GM21529 (cell line): ENCODE data around the gene TP53RK.

ENCODE experiments used
- ATAC-seq: cut with Tn5 transposase; IDR thresholded peaks from one replicate; pipeline ENCODE4 v1.9.1; 2021; ENCODE audit not compliant: unreplicated experiment

The TP53RK gene

DNA sequence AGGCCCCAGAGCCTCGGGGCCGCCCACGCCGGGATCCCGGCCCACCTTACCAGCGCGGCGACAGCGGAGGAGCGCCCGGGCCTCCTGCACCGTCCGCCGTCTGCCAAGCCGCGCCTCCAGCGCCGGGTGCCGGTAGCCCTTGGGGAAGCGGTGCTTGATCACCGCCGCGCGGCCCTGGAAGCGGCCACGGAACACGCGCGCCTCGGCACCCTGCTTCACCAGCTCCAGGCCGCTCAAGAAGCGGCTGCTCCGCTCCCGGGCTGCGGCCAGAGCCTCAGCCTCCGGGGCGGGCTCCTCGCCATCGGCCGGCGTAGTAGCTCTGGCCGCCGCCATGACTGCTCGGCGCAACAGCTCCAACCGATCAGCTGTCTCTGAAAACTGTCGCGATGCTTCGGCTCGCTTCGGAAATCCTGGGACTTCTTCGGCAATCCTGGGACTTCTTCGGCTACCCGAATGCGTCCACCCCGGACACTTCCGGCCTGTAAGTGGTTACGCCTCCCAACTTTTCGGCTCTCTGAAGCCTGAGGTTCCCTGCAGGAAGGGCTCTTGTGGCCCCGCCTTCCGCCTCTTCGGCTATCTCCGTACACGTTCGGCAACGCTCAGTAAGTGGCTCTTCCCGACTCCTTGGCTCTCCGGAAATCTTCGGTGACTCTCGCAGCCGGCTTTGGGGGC lies at the start of gene TP53RK:
TP53RK (minus strand) TSS at position 363 of the 672 bp plus-strand sequence; CDS start at position 333, 30 bp downstream.
- peak; percentile 92 for ATAC-seq

DNA sequence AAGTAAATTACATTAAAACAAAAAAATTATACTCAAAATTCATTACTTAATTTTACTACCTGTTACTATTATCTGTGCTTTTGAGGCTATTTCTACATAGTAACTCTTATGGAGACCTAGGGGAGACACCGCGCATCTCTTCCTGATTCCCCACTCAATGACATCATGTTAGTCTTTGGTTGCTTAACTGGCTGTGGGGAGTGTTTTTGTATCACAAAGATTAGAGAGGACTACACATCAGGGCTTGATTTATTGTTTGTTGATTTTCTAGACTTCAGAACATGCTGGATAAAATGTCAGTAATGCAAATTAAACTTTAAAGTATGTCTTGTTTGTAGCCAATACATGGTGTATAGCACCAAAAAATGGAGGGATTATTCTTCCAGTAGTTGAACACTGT lies 46.2 kb upstream of the TP53RK start:
- no peak for ATAC-seq

DNA sequence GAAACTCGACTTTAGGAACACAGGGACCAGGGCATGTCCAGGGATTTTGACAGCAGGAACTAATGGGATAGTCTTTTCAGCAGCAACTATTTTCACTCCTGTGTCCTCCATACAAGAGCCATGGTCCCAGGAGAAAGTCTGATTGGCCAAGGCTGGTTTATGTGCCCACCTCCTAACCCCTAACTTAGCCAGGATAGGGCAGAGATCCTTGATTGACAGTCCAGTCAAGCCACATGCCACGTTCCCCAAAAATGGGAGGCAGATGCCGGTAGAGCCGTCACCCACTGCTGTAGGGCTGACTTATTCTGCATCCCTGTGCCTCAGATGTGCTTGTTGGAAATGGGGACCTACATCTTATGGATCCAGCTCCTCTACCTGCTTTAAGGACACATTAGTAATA lies 42.5 kb upstream of the TP53RK start:
- no peak for ATAC-seq

DNA sequence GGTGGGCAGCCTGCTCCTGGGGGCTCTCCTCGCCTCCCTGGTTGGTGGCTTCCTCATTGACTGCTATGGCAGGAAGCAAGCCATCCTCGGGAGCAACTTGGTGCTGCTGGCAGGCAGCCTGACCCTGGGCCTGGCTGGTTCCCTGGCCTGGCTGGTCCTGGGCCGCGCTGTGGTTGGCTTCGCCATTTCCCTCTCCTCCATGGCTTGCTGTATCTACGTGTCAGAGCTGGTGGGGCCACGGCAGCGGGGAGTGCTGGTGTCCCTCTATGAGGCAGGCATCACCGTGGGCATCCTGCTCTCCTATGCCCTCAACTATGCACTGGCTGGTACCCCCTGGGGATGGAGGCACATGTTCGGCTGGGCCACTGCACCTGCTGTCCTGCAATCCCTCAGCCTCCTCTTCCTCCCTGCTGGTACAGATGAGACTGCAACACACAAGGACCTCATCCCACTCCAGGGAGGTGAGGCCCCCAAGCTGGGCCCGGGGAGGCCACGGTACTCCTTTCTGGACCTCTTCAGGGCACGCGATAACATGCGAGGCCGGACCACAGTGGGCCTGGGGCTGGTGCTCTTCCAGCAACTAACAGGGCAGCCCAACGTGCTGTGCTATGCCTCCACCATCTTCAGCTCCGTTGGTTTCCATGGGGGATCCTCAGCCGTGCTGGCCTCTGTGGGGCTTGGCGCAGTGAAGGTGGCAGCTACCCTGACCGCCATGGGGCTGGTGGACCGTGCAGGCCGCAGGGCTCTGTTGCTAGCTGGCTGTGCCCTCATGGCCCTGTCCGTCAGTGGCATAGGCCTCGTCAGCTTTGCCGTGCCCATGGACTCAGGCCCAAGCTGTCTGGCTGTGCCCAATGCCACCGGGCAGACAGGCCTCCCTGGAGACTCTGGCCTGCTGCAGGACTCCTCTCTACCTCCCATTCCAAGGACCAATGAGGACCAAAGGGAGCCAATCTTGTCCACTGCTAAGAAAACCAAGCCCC lies 36.2 kb upstream of the TP53RK start:
- ATAC-seq: no peak

DNA sequence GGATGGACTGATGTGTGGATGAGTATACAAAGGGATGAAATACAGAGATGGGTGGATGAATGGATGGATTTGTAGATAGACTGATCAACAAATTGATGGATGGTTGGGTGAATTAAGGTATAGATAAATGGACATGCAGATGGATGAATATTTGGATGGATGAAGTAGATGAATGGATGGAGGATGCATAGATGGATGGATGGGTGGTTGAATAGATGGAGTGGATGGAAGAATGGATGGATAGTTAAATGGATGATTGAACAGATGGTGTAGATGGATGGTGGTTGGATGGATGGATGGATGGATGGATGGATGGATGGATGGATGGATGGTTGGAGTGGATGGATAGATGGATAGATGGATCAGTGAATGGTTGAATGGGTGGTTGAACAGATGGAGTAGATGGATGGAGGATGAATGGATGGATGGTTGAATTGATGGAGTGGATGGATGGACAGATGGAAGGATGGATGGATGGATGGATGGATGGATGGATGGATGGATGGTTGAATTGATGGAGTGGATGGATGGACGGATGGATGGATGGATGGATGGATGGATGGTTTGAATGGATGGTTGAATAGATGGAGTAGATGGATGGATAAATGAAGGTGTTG lies 35.2 kb upstream of the TP53RK start:
- no peak for ATAC-seq

DNA sequence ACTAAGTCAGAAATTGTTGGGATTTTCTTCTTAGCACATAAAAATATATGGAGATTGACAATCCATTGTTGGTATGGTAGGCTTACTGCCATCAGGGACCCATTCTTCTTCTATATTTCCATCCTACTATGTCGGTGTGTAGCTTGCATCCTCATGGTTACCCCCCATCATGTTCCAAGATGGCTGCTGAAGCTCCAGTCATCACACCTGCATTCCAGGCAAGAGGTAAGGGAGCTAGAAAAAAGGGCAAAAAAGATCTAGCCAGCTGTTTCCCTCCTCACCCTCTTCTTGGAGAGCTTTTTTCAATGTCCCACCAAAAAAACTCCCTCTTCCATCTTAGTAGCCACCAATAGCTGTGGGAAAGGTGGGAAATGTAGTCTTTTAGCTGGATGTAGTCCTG lies 33.8 kb upstream of the TP53RK start:
- ATAC-seq: no peak

DNA sequence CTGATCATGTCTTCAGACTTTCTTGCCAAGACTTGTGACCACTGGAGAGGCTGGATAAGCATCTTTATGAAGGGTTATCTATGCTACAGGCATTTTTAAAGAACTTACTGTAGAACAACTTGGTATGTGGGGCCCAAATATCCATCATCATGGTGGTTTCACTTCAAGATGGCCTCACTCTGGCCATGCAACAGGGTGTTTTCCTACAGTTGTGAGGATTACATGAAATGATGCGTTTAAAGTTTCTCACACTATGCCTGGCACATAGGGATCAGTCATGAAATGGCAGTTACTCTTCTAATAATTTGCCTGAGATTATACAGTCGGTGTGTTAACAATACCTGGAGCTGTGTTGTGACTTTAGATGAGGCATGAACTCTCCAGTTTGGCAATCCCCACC lies 33.2 kb upstream of the TP53RK start:
- ATAC-seq: no peak

DNA sequence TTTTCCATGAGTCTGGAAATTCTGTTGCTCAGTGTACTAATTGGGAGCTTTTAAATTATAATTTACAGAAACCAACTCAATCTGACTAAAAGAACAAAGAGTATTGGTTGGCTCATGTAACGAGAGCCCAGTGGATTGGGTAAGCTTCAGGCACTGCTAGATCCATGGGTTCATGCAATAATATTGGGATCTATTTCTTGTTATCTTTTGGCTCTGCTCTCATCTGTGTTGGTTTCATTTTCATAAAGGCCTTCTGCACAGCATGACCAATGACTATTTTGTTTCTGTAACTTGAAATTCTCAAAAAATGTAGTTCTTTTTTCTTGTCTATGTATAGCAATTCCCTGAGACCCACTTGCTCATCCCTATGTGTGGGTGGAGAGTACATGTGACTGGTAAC lies 32.2 kb upstream of the TP53RK start:
- no peak for ATAC-seq

DNA sequence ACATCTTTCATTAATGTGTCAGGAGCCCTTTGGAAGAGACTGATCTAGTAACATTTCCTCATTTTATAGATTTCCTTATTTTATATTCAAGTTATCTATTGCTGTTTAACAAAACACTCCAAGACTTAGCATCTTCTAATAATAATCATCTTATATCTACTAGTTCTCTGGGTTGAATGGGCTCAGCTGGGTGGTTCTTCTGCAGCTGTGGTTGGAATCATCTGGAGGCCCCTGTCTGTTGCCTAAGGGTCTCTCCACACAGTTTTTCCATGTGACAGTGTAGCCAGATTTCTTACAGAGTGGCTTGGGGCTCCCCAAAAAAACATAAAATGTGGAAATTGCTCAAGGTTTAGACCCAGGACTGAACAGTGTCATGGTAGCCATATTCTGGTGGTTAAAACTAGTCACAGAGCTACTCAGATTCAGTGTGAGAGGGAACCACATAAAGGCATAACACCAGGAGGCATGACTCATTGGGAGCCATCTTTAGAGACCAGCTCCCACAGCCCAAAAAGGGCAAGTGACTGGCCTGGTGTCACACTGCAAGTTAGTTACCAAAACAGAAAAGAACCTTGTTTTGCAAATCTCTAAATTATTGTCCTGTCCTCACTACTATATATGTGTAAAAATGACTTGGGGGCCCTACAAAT lies 31.7 kb upstream of the TP53RK start:
- ATAC-seq: no peak

DNA sequence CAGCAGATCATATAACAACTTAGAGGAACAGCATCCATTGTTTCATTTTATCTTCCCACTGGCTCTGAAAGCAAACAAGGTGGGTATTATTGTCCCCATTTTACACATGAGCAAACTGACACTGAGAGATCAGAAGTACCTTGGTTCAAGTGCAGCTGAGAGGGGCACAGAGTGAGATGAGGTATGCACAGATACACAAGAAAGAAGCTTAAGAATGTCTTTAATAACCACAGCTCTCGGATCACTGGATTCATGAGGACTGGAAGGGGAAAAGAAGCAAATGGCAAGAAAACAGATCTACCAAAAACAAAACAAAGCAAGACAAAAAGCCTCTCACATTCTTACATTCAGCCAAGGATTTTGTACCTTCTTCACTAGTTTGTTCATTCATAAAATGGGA lies 30.8 kb upstream of the TP53RK start:
- ATAC-seq: no peak

DNA sequence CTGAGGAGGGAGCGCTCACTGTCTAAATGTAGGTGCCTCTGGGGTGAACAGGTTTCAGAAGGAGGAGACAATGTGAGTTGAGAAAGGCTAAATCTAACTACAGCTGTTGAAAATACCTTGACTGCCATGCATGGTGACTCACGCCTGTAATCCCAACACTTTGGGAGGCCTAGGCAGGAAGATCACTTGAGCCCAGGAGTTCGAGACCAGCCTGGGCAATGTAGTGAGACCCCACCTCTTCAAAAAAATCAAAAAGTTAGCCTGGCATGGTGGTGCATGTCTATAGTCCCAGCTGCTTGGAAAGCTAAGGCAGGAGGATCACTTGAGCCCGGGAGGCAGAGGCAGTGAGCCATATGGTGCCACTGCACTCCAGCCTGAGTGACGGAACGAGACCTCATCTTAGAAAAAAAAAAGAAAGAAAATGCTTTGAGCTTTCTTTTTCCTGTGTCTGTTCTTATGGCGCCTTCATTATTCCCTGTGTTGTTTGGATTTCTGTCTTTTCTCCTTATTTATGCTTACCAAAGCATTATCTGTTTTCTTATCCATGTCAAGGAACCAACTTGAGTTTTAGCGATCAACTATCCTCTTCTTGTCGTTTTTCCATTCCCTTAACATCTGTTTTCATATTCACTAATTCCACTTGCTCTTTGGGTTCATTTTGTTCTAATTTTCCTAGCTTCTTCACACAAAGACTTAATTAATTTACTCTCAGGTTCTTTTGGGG lies 28.7 kb upstream of the TP53RK start:
- no peak for ATAC-seq

DNA sequence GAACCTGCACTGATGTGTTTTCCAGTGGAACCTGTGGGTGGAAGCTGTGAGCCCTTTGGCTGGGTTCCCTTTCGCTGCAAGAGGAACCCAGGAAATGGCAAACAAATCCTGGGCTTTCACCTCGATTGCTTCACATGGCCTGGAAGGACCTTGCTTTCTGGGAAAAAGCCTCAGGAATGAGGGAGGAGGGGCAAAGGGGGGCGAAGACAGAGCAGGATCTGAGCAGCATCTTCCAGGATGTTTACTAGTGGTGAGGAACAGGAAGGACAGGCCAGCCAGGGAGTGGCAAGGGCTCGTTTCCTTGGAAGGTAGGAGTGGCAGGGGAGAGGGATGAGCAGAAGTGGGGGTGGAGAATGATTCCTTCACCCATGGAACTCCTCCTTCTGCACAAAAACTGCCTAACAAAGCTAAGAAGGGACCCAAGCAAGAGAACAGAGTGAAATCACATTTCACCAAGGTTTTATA lies 26.1 kb upstream of the TP53RK start:
- no peak for ATAC-seq

DNA sequence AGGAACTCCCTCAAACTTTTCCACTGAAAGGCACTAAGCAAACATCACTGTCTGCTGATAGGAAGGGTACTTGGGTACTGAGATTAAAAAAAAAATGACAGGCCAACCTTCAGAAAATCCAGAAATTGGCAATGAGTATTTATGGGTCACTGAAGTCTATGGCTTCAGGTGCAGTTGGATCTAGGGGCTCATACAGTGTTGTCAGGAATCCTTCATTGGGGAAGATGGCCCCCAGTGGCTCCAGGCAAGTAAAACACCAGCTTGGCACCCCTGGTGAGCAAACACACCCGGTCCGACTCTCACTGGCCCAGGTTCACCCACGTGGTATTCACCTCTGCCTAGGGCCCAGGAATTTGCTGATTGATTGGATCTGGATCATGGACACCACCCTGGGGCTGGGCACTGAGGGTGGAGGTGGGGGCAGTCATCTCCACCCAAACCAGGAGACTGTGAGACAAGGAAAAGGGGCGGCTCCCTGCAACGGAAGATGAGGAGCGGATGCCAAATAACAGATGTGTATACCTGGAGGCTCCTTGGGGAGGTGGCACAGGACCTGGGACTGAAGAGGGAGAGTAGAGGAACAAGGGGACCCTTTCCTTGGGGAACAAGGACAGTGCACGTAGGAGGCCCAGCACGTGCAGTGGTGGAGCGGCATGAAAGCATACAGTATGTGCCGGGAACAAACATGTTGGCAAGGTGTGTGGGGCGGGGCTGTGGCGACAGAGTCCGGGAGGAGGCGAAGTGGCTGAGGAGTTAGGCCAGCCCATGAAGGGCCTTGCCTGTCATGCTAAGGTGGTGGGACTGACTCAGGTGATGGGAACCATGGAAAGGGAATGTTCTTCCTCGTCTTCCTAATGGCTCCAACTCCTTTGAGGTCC lies 25.0 kb upstream of the TP53RK start:
- ATAC-seq: no peak

DNA sequence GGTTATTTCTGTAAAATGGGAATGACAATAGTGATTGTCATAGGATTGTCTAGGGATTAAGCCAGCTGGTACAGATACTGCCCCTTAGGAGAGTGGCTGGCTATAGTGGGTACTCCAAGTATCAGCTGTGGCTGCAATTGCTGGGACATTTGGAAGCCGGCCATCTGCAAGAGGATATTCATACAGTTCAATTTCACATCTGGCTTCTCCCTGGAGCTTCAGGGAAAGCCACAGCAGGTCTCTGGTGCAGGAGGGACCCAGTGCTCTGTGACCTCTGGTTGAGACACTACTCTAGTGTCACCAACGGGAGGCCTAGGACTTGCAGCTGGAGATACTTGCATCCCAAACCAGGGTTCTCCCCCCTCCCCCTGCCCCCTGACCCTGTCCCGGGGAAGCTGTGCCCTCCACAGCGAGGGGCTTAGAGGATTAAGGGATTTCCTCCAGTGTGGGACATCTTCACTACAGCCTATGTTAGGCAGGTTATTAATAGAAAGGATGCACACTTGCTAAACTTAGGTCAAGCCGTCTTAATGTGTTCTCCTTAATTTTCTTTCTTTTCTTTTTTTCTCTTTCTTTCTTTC lies 22.9 kb upstream of the TP53RK start:
- no peak for ATAC-seq

DNA sequence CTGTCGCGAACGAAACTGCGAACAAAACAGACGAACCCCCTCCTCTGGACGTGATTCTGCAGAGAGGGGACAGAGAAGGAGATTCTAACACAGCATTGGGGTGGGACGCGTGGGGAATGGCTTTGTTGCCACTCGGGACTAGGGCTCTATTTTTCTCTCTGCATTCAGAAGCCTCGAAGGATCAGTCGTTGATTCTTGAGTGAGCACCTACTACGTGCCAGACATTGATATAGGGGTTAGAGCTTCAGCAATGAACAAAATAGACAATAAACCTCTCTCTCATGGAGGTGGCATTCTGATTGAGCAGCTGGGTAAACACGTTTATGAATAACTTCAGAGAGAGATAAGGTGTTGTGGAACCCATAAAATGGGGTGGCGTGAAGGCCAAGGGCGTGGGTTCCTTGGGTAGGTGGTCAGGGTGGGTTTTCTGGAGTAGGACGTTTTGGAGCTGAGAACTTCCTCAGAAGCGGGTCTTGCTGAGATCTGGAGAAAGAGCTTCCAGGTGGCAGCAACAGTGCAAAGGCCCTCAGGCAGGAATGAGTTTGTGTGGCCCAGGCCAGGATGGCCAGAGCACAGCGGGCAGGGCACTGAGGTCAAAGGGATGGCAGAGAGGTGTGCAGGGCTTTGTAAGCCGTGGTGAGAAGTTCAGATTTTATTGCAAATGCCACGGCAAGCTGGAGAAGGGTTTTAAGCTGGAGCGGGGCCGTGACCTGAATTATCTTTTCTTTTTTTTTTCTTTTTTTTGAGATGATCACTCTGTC lies 21.1 kb upstream of the TP53RK start:
- no peak for ATAC-seq

DNA sequence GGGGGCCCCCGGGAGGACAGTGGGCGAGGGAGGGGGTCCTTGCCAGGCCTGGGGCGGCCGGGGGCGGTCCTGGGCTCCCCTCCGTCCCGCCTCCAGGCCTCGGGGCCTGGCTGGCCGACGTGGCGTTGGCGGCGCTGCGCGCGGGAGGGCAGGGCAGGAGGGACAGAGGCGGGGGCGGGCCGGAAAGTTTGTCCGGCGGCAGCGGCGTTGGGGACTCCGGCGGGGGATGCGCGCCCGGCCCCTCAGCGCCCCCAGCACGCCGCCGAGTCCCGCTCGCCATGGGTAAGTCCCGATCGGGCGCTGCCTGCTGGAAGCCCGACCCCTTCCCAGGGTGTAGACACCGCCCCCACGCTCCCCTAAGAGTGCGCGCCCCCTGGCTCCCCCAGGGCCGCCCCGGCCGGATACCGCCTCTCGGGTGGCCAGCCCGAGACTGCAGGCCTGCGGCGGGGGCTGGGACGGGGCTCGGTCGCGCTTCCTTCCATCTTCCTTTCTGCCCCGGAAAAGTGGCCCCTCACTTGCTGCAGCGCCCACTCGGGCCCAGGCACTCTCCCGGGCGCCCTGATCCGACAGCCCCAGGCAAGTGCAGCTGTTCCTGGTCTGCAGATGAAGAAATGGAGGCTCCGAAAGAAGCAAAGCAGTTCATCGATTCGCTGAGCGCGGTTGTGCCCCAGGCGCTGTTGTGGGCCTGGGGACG lies 20.4 kb upstream of the TP53RK start, which contains the start of gene SLC2A10:
SLC2A10 (plus strand) TSS at position 191 of the 694 bp plus-strand sequence; CDS start at position 279, 88 bp downstream.
- ATAC-seq: no peak

DNA sequence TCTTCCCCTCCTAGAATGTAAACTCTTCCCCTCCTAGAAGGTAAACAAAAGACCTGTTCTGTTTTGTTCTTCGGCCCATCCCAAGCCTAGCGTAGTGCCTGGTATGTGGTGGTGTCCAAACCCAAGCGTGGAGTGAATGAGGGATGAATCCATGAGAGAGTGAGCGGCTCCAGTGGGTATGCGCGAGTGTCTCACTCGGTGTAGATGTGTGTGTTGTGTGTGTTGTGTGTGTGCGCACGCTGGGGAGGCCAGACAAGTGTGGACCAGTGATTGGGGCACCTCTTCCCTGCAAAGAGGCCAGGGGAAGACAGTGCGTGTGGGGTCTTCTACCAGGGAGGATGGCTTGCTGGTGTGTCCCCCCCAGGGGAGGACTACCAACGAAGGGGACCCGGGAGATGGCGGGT lies 19.8 kb upstream of the TP53RK start:
- ATAC-seq: no peak
